ENCODE measurements around the gene INHBC.

The INHBC gene

DNA sequence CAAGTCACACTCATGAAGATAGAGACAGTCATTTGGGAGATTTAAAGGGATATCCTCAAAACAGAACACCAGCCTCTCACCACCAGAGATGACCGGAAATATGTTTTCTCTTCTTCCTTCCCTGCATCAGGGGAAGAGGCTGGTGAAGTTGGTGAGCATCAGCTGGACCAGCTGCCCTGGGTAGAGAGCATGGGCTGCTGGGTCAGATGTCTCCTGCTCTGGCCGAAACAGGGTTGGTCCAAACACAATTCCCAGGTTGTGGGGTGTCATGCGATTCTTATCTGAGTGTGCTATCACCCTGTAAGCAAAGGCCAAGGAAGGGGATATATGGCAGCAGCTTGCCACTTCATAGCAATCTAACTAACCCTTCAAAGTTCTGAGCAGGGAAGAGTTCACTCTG is 37.8 kb downstream of the INHBC start:
- no peaks in the 10 kb centered on the region for H3K36me3 ChIP-seq (ENCODE audit: low read length)

GRCh38 chr12:57473392-57473791 is 38.8 kb downstream of the INHBC start:
- no peaks in the 10 kb centered on the region for H3K9me3 ChIP-seq (ENCODE audit: insufficient read depth, low read length)
- H3K9ac ChIP-seq (ENCODE audit: low read length), result no peak overlapping the region
- no peak overlapping the region for H3K4me2 ChIP-seq (ENCODE audit: low read depth, low read length, poor library complexity, severe bottlenecking)
- no peaks in the 10 kb centered on the region for H4K20me1 ChIP-seq (ENCODE audit: low read depth, low read length)
- TF ChIP-seq EZH2phosphoT487 (conservative IDR thresholded peaks at IDR 0.05; ENCODE audit: low read length), result no peak
- TF ChIP-seq, protein P1, sequence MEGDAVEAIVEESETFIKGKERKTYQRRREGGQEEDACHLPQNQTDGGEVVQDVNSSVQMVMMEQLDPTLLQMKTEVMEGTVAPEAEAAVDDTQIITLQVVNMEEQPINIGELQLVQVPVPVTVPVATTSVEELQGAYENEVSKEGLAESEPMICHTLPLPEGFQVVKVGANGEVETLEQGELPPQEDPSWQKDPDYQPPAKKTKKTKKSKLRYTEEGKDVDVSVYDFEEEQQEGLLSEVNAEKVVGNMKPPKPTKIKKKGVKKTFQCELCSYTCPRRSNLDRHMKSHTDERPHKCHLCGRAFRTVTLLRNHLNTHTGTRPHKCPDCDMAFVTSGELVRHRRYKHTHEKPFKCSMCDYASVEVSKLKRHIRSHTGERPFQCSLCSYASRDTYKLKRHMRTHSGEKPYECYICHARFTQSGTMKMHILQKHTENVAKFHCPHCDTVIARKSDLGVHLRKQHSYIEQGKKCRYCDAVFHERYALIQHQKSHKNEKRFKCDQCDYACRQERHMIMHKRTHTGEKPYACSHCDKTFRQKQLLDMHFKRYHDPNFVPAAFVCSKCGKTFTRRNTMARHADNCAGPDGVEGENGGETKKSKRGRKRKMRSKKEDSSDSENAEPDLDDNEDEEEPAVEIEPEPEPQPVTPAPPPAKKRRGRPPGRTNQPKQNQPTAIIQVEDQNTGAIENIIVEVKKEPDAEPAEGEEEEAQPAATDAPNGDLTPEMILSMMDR (IDR thresholded peaks at IDR 0.05; ENCODE audit: insufficient read depth, low read length, poor library complexity, severe bottlenecking), result no peak
- no peak overlapping the region for H3K27ac ChIP-seq (ENCODE audit: low read depth, low read length)
- H3K4me3 ChIP-seq (ENCODE audit: insufficient read depth, low read length, poor library complexity, severe bottlenecking), result no peak overlapping the region
- H3F3A ChIP-seq (ENCODE audit: insufficient read depth), result 0 out of 2 replicates have a peak, but pooled peaks cover 6% of the 10 kb centered on the region
- H3K79me2 ChIP-seq (ENCODE audit: insufficient read depth, low read length), result no peaks in the 10 kb centered on the region
- H3K9me2 ChIP-seq (replicated peaks; ENCODE audit: insufficient read depth, low read length), result no peaks in the 10 kb centered on the region
- H3K27me3 ChIP-seq (ENCODE audit: low read length), result no peaks in the 10 kb centered on the region
- H3K36me3 ChIP-seq (ENCODE audit: low read length), result no peaks in the 10 kb centered on the region
- H2AFZ ChIP-seq (ENCODE audit: low read depth, low read length, severe bottlenecking), result no peak overlapping the region

More for the DNA sequence above, 37.8 kb downstream of the INHBC start:
- Histone ChIP-seq H3K9me2 (replicated peaks; ENCODE audit: insufficient read depth, low read length) (no peaks in the 10 kb centered on the region), H3K9me3 (ENCODE audit: insufficient read depth, low read length) (no peaks in the 10 kb centered on the region), H3F3A (ENCODE audit: insufficient read depth) (no peaks in the 10 kb centered on the region), H3K4me3 (ENCODE audit: insufficient read depth, low read length, poor library complexity, severe bottlenecking) (no peak overlapping the region), H3K9ac (ENCODE audit: low read length) (no peak overlapping the region), H3K27me3 (ENCODE audit: low read length) (no peaks in the 10 kb centered on the region), H3K4me2 (ENCODE audit: low read depth, low read length, poor library complexity, severe bottlenecking) (no peak overlapping the region), H4K20me1 (ENCODE audit: low read depth, low read length) (no peaks in the 10 kb centered on the region), H3K79me2 (ENCODE audit: insufficient read depth, low read length) (no peaks in the 10 kb centered on the region), H2AFZ (ENCODE audit: low read depth, low read length, severe bottlenecking) (no peak overlapping the region), H3K27ac (ENCODE audit: low read depth, low read length) (no peak overlapping the region)
- TF ChIP-seq EZH2phosphoT487 (conservative IDR thresholded peaks at IDR 0.05; ENCODE audit: low read length), result no peak

- 0 out of 2 replicates have a peak, but pooled peaks cover 7% of the 10 kb centered on the region for H3F3A ChIP-seq (ENCODE audit: insufficient read depth)
- H3K9me2 ChIP-seq (replicated peaks; ENCODE audit: insufficient read depth, low read length), result no peaks in the 10 kb centered on the region
- no peaks in the 10 kb centered on the region for H4K20me1 ChIP-seq (ENCODE audit: low read depth, low read length)
- no peak overlapping the region for H2AFZ ChIP-seq (ENCODE audit: low read depth, low read length, severe bottlenecking)
- no peak overlapping the region for H3K4me3 ChIP-seq (ENCODE audit: insufficient read depth, low read length, poor library complexity, severe bottlenecking)
- no peak overlapping the region for H3K4me2 ChIP-seq (ENCODE audit: low read depth, low read length, poor library complexity, severe bottlenecking)
- no peak overlapping the region for H3K9ac ChIP-seq (ENCODE audit: low read length)
- H3K79me2 ChIP-seq (ENCODE audit: insufficient read depth, low read length), result no peaks in the 10 kb centered on the region
- H3K36me3 ChIP-seq (ENCODE audit: low read length), result no peaks in the 10 kb centered on the region
- H3K27ac ChIP-seq (ENCODE audit: low read depth, low read length), result no peak overlapping the region
- TF ChIP-seq EZH2phosphoT487 (conservative IDR thresholded peaks at IDR 0.05; ENCODE audit: low read length), result no peak
- TF ChIP-seq, protein P1 (IDR thresholded peaks at IDR 0.05; ENCODE audit: insufficient read depth, low read length, poor library complexity, severe bottlenecking), result no peak
- H3K9me3 ChIP-seq (ENCODE audit: insufficient read depth, low read length), result no peaks in the 10 kb centered on the region
- no peaks in the 10 kb centered on the region for H3K27me3 ChIP-seq (ENCODE audit: low read length)
Measured at GRCh38 chr12:57473886-57474285, 39.3 kb downstream of the INHBC start.

DNA sequence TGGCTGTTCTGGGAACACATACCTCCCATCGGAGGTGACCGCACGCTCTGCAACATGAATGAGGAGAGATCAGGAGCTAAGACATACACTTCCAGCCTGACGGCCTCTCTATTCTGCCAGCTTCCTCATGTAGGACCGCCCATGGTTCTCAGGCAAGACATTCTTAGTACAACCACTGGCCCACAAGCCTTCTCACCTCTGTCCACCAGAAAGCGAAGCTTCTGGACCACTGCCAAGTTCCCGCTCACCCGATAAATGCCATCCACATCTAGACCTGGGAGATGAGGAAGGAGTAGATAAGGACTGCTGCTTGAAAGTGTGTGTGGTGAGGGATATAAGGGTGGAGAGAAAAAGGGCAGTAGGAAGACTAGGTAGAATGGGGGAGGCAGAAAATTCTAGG is 39.8 kb downstream of the INHBC start:
- H3K4me3 ChIP-seq (ENCODE audit: insufficient read depth, low read length, poor library complexity, severe bottlenecking), result no peak overlapping the region
- no peaks in the 10 kb centered on the region for H4K20me1 ChIP-seq (ENCODE audit: low read depth, low read length)
- 0 out of 2 replicates have a peak, but pooled peaks cover 7% of the 10 kb centered on the region for H3F3A ChIP-seq (ENCODE audit: insufficient read depth)
- H2AFZ ChIP-seq (ENCODE audit: low read depth, low read length, severe bottlenecking), result no peak overlapping the region
- no peaks in the 10 kb centered on the region for H3K9me2 ChIP-seq (replicated peaks; ENCODE audit: insufficient read depth, low read length)
- no peaks in the 10 kb centered on the region for H3K36me3 ChIP-seq (ENCODE audit: low read length)
- no peak overlapping the region for H3K27ac ChIP-seq (ENCODE audit: low read depth, low read length)
- no peak overlapping the region for H3K9ac ChIP-seq (ENCODE audit: low read length)
- H3K9me3 ChIP-seq (ENCODE audit: insufficient read depth, low read length), result no peaks in the 10 kb centered on the region
- no peaks in the 10 kb centered on the region for H3K27me3 ChIP-seq (ENCODE audit: low read length)
- no peak overlapping the region for H3K4me2 ChIP-seq (ENCODE audit: low read depth, low read length, poor library complexity, severe bottlenecking)
- TF ChIP-seq, protein P1 (IDR thresholded peaks at IDR 0.05; ENCODE audit: insufficient read depth, low read length, poor library complexity, severe bottlenecking), result no peak
- TF ChIP-seq EZH2phosphoT487 (conservative IDR thresholded peaks at IDR 0.05; ENCODE audit: low read length), result no peak
- no peaks in the 10 kb centered on the region for H3K79me2 ChIP-seq (ENCODE audit: insufficient read depth, low read length)

Data from SU-DHL-6 (cell line).